ENCODE measurements around the gene FGF5.

FGF5 gene

GRCh38 chr4:80307183-80307735 is 40.8 kb downstream of the FGF5 start:
- H3K4me3 ChIP-seq (ENCODE audit: low read depth, low read length): no peak overlapping the region
- no peak for TF ChIP-seq CTCF (IDR thresholded peaks at IDR 0.05; ENCODE audit: low read depth, low read length)
- no peak for DNase-seq

GRCh38 chr4:80307774-80308465 is 41.5 kb downstream of the FGF5 start:
- H3K4me1 ChIP-seq: no peaks in the 10 kb centered on the region
- TF ChIP-seq CTCF (IDR thresholded peaks at IDR 0.05; ENCODE audit: low read depth, low read length): no peak
- no peak for DNase-seq
- peaks cover 18% of the 10 kb centered on the region for H3K27me3 ChIP-seq
- no peaks in the 10 kb centered on the region for H3K9me3 ChIP-seq
- H3K36me3 ChIP-seq: no peaks in the 10 kb centered on the region
- no peak overlapping the region for H3K4me3 ChIP-seq (ENCODE audit: low read depth, low read length)

More at GRCh38 chr4:80307183-80307735, 40.8 kb downstream of the FGF5 start:
- Histone ChIP-seq H3K27me3 (peaks cover 18% of the 10 kb centered on the region), H3K9me3 (no peaks in the 10 kb centered on the region; the same call in 1 of the 2 replicates), H3K36me3 (no peaks in the 10 kb centered on the region), H3K4me1 (no peaks in the 10 kb centered on the region)

- no peak for TF ChIP-seq CTCF (IDR thresholded peaks at IDR 0.05; ENCODE audit: low read depth, low read length)
- H3K9me3 ChIP-seq: no peaks in the 10 kb centered on the region
- H3K4me3 ChIP-seq (ENCODE audit: low read depth, low read length): no peak overlapping the region
- no peaks in the 10 kb centered on the region for H3K4me1 ChIP-seq
- peaks cover 18% of the 10 kb centered on the region for H3K27me3 ChIP-seq
- no peaks in the 10 kb centered on the region for H3K36me3 ChIP-seq
- no peak for DNase-seq
These were observed 42.0 kb downstream of the FGF5 start for GRCh38 chr4:80308466-80308822.

- Histone ChIP-seq H3K9me3 (no peaks in the 10 kb centered on the region), H3K4me1 (no peaks in the 10 kb centered on the region), H3K27me3 (peaks cover 18% of the 10 kb centered on the region), H3K4me3 (ENCODE audit: low read depth, low read length) (no peak overlapping the region), H3K36me3 (no peaks in the 10 kb centered on the region)
- no peak for DNase-seq
- TF ChIP-seq CTCF (IDR thresholded peaks at IDR 0.05; ENCODE audit: low read depth, low read length): no peak
These were observed 43.0 kb downstream of the FGF5 start for GRCh38 chr4:80309294-80310004.

- H3K9me3 ChIP-seq: no peaks in the 10 kb centered on the region
- peaks cover 18% of the 10 kb centered on the region for H3K27me3 ChIP-seq
- no peak for DNase-seq
- H3K36me3 ChIP-seq: no peaks in the 10 kb centered on the region
- H3K4me3 ChIP-seq (ENCODE audit: low read depth, low read length): no peak overlapping the region
- TF ChIP-seq CTCF (IDR thresholded peaks at IDR 0.05; ENCODE audit: low read depth, low read length): no peak
- no peaks in the 10 kb centered on the region for H3K4me1 ChIP-seq
These were observed 44.7 kb downstream of the FGF5 start for GRCh38 chr4:80311130-80311529.

GRCh38 chr4:80312124-80312523 is 45.7 kb downstream of the FGF5 start:
- Histone ChIP-seq H3K9me3 (no peaks in the 10 kb centered on the region), H3K36me3 (no peaks in the 10 kb centered on the region), H3K4me3 (ENCODE audit: low read depth, low read length) (no peak overlapping the region), H3K27me3 (peaks cover 18% of the 10 kb centered on the region), H3K4me1 (no peaks in the 10 kb centered on the region)
- DNase-seq: no peak
- no peak for TF ChIP-seq CTCF (IDR thresholded peaks at IDR 0.05; ENCODE audit: low read depth, low read length)
